ENCODE data around the gene IQCF6. TPM values are rescaled to one million over a fixed set of nuclear protein-coding genes. Genes with fewer than 3 reads are reported as not detected.

The IQCF6 gene
- not detected for total RNA-seq

GRCh38 chr3:51779137-51779536 lies at the start of gene IQCF6:
Gene IQCF6 (minus strand): TSS chr3:51779237. CDS start chr3:51779224, 13 bp downstream.
- Histone ChIP-seq H3K4me1 (no peaks in the 10 kb centered on the region), H3K4me3 (no peak within 1 kb of the TSS), H3K36me3 (no peaks in the 10 kb centered on the region), H3K9me3 (no peaks in the 10 kb centered on the region), H3K27me3 (peaks cover 0 to 4% (median 0%) of the 10 kb centered on the region in 3 donors), H3K27ac (no peak within 1 kb of the TSS)
- intact Hi-C loops (cut with DNase I; ENCODE audit: low total_unique reads) (no loop called here), in situ Hi-C loops (cut with MboI; ENCODE audit: low sequenced_read_pairs in 4 of 4) (no loop called here)
- no peak for DNase-seq
- TF ChIP-seq POLR2A (IDR thresholded peaks at IDR 0.05) = no peak
- TF ChIP-seq, protein P1, sequence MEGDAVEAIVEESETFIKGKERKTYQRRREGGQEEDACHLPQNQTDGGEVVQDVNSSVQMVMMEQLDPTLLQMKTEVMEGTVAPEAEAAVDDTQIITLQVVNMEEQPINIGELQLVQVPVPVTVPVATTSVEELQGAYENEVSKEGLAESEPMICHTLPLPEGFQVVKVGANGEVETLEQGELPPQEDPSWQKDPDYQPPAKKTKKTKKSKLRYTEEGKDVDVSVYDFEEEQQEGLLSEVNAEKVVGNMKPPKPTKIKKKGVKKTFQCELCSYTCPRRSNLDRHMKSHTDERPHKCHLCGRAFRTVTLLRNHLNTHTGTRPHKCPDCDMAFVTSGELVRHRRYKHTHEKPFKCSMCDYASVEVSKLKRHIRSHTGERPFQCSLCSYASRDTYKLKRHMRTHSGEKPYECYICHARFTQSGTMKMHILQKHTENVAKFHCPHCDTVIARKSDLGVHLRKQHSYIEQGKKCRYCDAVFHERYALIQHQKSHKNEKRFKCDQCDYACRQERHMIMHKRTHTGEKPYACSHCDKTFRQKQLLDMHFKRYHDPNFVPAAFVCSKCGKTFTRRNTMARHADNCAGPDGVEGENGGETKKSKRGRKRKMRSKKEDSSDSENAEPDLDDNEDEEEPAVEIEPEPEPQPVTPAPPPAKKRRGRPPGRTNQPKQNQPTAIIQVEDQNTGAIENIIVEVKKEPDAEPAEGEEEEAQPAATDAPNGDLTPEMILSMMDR (IDR thresholded peaks at IDR 0.05 in 4 of 5, conservative IDR thresholded peaks at IDR 0.05 in 1 of 5) = no peak
- ATAC-seq = no peak

DNA sequence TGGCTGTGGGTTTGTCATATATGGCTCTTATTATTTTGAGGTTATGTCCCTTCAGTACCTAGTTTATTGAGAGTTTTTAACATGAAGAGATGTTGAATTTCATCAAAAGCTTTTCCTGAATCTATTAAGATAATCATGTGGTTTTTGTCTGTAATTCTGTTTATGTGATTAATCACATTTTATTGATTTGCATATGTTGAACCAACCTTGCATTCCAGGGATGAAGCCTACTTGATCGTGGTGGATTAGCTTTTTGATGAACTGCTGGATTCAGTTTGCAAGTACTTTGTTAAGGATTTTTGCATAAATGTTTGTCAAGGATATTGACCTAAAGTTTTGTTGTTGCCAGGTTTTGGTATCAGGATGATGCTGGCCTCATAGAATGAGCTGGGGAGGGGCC lies 49.3 kb upstream of the IQCF6 start:
- no peaks in the 10 kb centered on the region for H3K36me3 ChIP-seq
- ATAC-seq (no peak), DNase-seq (no peak)
- TF ChIP-seq, protein P1 (IDR thresholded peaks at IDR 0.05 in 4 of 5, conservative IDR thresholded peaks at IDR 0.05 in 1 of 5) = no peak
- TF ChIP-seq POLR2A (IDR thresholded peaks at IDR 0.05) = no peak
- intact Hi-C loops (cut with DNase I; ENCODE audit: low total_unique reads) = no loop called here
- no peaks in the 10 kb centered on the region for H3K4me1 ChIP-seq
- H3K27ac ChIP-seq = no peak overlapping the region
- no peak overlapping the region for H3K4me3 ChIP-seq
- H3K27me3 ChIP-seq = no peaks in the 10 kb centered on the region
- in situ Hi-C loops (cut with MboI; ENCODE audit: low sequenced_read_pairs in 4 of 4) = no loop called here
- peaks cover 0 to 3% (median 0%) of the 10 kb centered on the region in 3 donors for H3K9me3 ChIP-seq

- H3K4me1 ChIP-seq = no peaks in the 10 kb centered on the region
- TF ChIP-seq, protein P1 (IDR thresholded peaks at IDR 0.05 in 4 of 5, conservative IDR thresholded peaks at IDR 0.05 in 1 of 5) = no peak
- TF ChIP-seq POLR2A (IDR thresholded peaks at IDR 0.05) = no peak
- in situ Hi-C loops (cut with MboI; ENCODE audit: low sequenced_read_pairs in 4 of 4) = no loop called here
- no peaks in the 10 kb centered on the region for H3K36me3 ChIP-seq
- no peaks in the 10 kb centered on the region for H3K9me3 ChIP-seq
- ATAC-seq = no peak
- DNase-seq = no peak
- peaks cover 0 to 3% (median 0%) of the 10 kb centered on the region in 3 donors for H3K27me3 ChIP-seq
- no peak overlapping the region for H3K27ac ChIP-seq
- H3K4me3 ChIP-seq = no peak overlapping the region
- intact Hi-C loops (cut with DNase I; ENCODE audit: low total_unique reads) = no loop called here
These were observed 40.8 kb upstream of the IQCF6 start for GRCh38 chr3:51819709-51820406.

GRCh38 chr3:51819151-51819550 lies 40.1 kb upstream of the IQCF6 start:
- no peak overlapping the region for H3K4me3 ChIP-seq
- intact Hi-C loops (cut with DNase I; ENCODE audit: low total_unique reads) = no loop called here
- H3K4me1 ChIP-seq = no peaks in the 10 kb centered on the region
- in situ Hi-C loops (cut with MboI; ENCODE audit: low sequenced_read_pairs in 4 of 4) = no loop called here
- no peaks in the 10 kb centered on the region for H3K36me3 ChIP-seq
- peaks cover 0 to 3% (median 0%) of the 10 kb centered on the region in 3 donors for H3K27me3 ChIP-seq
- H3K9me3 ChIP-seq = no peaks in the 10 kb centered on the region
- ATAC-seq (no peak), DNase-seq (no peak)
- H3K27ac ChIP-seq = no peak overlapping the region
- TF ChIP-seq POLR2A (IDR thresholded peaks at IDR 0.05) = no peak
- TF ChIP-seq, protein P1 (IDR thresholded peaks at IDR 0.05 in 4 of 5, conservative IDR thresholded peaks at IDR 0.05 in 1 of 5) = no peak

Data from gastrocnemius medialis (tissue), 4 donors.